HG03060 (cell line): ENCODE data around the gene IL11.

Source experiments
- ATAC-seq: cut with Tn5 transposase; IDR thresholded peaks from one replicate; pipeline ENCODE4 v1.9.1; 2021; ENCODE audit warnings: low read depth, moderate number of reproducible peaks; ENCODE audit not compliant: unreplicated experiment

The IL11 gene

GRCh38 chr19:55353803-55354697, 16.2 kb downstream of the IL11 start:
- ATAC-seq: no peak

DNA sequence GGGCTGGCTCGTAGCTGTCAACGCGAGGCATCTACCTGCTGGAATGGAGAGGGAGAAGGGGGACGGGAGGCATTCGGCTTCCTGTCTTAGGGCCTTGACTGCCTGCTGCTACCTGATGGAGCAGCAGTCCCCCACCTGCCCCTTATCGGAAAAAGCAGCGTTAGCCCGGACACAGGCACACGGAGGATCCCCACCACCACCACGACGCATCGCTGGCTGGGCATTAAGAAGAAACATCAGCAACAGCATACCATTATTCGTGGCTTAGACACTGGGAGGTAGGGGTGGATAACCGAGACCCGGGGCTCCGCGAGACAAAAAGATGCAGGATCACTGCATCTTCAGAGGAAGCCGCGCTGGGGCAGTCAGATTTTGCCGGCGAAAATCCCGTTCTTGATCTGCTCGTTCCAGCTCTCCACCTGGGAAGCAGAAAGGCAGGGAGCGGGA, 16.9 kb downstream of the IL11 start:
- ATAC-seq: no peak

GRCh38 chr19:55352549-55353145, 17.6 kb downstream of the IL11 start:
- no peak for ATAC-seq

DNA sequence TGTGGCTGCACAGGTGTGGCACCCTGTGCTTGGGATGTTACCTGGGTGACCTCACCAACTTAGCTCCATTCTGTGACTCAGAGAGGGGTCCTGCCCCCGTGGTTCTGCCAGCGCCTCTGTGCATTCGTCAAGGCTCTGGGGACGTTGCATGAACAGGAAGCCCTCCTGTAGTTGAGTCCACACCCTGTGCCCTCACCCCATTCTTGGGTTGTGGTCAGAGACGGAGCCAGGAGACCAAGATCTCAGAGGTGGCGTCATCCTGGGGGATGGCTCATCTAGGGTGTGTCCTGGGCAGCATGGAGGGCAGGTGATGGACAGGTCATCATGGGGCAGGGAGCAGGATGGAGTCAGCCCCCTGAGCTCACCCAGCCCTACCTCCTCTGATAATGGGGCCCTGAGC, 18.2 kb downstream of the IL11 start:
- no peak for ATAC-seq

DNA sequence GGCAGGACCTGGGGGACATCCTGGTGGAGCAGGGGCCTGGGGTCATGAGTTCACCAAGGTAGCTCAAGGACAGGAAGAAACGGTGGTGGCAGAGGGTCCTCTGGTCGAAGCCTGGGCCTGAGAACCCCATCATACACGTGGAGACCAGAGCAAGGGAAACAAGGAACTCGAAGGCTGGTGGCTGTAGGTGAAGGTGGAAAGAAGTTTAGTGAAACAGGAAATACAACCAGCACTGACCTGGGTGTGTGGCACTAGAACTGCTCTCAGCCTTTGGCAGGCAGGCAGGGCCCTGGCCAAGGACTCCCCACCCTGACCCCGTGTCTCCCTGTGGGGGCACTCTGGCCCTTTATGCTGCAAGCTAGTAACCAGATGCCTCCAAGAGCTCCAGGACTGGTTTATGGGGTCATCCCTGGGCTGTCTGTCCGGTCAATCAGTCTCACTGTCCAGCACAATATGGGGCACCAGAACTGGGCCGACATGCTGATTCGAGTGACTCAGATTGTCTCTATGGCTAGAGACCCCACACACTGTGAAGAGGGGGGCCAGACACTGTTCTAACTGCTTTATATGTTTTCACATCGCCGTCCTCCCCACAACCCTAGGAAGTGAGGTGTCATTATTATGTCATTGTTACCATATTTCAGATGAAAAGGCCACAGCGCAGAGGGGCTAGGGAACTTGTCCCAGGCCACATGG, 19.5 kb downstream of the IL11 start:
- ATAC-seq: no peak

- ATAC-seq: no peak
Measured at GRCh38 chr19:55348317-55349034, 21.8 kb downstream of the IL11 start.

DNA sequence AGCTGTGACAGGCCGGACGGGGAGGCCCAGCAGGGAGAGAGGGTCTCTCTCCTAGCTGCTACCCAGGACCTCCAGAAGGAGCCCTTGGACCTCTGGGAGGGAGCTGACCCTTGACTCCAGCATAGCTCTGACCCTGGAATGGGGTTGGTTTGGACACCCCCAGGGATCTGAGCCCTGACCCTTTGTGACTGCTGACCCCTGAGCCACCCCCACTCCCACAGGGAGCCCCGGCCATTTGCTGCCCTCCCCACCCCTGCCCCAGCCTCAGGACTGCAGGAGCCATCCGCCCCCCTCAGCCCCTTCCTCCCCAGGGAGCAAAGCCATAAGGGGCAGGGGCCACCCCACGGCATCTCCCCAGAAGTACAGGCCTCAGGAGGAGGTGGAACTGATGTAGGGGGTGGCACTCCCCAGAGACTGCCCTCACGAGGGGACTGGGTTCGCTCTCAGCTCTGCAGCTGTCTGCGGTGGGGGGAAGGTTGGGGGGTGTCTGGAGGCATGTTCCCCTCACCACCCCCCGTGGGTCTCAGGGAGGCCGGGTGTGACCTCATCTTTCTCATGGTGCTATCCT, 22.7 kb downstream of the IL11 start:
- no peak for ATAC-seq

DNA sequence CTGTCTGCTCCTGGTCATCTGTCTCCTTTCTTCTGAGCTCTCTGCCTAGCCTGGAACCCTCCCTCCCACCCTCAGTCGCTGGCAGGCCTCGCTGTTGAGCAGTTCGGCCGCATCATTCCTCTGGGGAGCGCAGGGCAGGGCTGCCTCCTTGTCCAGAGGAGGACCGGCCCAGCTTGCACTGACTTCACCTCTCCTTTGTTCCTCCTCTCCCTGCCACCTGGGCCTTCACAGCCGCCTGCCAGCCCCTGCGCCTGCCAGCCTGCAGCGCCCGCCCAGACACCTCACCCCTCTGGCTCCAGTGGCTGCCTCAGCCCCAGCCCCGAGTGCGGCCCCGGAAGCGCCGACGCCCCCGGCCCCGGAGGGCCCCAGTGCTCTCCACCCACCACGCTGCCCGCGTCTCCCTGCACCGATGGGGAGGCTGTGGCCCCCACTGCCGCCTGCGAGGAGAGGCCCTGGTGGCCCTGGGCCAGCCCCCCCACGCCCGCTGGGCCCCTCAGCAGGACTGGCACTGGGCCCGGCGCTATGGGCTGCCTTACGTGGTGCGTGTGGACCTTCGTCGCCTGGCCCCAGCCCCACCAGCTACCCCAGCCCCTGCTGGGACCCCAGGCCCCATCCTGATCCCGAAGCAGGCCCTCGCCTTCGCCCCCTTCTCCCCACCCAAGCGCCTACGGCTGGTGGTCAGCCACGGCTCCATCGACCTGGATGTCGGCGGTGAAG, 23.4 kb downstream of the IL11 start:
- no peak for ATAC-seq

GRCh38 chr19:55345818-55346724, 24.2 kb downstream of the IL11 start:
- ATAC-seq: no peak

DNA sequence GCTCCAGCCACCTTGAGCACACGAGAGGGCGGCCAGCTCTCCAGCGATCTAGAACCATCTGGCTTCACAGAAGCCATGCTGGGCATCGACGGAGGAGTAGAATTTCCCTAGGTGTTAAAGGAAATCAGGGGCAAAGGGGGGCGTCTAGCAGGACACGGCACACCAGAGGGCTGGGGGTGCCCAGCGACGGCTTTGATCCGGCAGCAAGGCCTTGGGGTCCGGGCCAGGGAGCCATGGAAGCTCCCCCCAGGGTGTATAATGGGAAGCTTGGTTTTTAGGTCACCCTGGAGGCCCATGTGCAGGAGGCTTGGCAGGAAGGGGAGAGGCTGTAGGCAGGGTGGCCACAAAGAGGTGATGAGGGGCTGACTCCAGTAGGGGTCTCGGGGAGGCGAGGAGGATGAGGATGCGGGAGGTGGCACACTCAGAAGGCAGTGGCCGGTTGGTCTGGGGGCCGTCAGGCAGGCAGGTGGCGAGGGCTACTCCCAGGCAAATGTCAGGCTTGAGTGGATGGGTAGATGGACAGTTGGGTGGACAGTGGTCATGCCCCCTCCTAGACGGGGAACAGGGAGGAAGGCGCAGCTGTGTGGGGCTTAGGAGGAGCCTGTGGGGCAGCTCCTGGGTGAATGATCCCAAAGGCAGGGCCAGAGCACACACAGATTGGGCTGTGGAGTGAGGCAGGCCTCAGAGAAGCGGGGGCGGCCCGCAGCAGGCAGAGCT, 25.0 kb downstream of the IL11 start:
- no peak for ATAC-seq

- no peak for ATAC-seq
Measured at GRCh38 chr19:55344444-55344843, 25.8 kb downstream of the IL11 start.

GRCh38 chr19:55341595-55342531, 28.4 kb downstream of the IL11 start:
- no peak for ATAC-seq

DNA sequence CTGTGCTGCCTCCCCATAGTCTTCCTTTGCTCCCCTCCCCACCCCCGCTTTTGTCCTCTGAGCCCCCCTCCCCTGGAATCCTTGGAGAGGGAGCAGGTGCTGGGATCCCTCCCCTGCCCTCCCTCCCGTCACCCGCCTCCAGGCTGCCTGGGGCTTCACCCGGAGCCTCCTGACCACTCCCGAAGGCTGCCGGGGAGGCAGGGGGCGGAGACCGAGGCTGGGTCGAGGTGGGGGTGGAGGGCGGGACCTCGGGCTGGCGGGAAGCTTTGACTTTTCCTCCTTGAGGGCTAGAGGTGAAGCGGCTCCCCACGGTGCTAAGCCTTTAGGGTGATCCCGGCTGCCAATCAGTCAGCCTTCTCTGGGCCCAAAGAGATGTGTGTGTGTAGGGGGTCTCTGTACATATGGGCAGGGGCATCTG, 29.1 kb downstream of the IL11 start:
- no peak for ATAC-seq

DNA sequence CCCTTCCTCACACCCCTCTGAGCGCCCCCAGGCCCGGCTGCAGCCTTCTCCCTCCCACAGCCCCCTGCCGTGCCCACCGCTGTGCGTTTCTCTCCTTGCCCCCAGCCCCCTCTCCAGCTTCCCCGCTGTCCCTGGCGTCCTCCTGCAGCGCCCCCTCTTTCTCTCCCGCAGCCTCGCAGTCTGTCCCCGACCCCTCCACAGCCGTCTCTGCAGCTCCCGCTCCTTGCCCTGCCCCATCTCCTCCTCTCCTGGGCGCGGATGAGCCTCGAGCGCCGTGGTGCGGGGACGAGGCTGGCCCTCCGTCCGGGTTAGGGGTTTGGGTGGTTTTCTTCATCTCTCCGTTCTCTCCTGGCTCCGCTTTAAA, 29.5 kb downstream of the IL11 start:
- no peak for ATAC-seq

DNA sequence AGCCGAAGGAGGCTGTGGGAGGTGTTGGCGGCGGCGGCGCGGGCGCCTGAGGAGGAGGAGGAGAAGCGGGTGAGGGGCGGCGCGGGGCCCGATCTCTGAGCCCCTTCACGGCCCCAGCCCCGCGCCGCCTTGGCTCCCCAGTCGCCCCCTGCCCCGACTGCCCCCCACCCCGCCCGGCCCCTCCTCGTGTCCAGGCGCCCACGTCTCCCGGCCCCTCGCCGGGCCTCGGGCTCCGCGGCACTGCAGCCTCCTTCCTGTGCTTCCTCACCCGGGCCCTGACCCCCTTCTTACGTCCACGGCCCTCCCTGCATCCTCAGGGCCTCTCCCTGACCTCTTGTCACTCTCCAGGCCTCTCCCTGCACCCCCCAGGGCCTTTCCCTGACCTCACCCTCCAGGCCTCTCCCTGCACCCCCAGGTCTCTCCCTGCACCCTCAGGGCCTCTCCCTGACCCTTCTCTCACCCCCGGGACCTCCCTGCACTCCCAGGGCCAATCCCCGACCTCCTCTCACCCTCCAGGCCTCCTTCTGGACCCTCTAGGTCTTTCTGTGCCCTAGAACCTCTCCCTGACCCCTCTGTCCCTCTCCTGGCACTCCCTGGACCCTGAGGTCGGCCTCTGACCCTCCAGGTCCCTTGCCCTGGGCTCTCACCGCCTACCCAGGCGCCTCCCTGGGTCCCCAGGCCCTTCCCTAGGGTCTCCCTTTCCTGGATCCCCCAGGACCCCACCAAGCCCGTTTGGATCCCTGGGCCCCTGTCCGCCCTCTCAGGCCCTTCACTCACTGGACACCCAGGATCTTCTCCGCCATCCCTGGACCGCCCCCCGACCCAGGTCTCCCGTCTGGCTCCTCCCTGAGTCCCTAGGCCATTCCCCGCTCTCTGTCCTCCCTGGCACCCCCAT, 30.1 kb downstream of the IL11 start:
- ATAC-seq: no peak
